Epithelial cell of esophagus (primary cell): ENCODE measurements around the gene TBL2.
"Not testable (repeated sequence)": the region's sequence is repeated elsewhere in the genome, so short reads cannot be mapped to it uniquely, and the experiment has no call there.

Experiments
- DNase-seq: peaks from one replicate; pipeline ENCODE4 v3.0.0; 2010; ENCODE audit warnings: low read depth
- H3K4me3 ChIP-seq: 2 replicates; pipeline ENCODE4 v1.5.1; 2011; ENCODE audit warnings: mild to moderate bottlenecking, low read length, control low read depth
- TF ChIP-seq, protein P1 (sequence below): IDR thresholded peaks from 2 replicates; pipeline ENCODE4 v1.5.1; 2011; ENCODE audit warnings: low read depth, mild to moderate bottlenecking, low read length, control low read depth, inconsistent platforms; ENCODE audit not compliant: insufficient read depth; ENCODE audit errors: missing control alignments

TBL2 gene

DNA sequence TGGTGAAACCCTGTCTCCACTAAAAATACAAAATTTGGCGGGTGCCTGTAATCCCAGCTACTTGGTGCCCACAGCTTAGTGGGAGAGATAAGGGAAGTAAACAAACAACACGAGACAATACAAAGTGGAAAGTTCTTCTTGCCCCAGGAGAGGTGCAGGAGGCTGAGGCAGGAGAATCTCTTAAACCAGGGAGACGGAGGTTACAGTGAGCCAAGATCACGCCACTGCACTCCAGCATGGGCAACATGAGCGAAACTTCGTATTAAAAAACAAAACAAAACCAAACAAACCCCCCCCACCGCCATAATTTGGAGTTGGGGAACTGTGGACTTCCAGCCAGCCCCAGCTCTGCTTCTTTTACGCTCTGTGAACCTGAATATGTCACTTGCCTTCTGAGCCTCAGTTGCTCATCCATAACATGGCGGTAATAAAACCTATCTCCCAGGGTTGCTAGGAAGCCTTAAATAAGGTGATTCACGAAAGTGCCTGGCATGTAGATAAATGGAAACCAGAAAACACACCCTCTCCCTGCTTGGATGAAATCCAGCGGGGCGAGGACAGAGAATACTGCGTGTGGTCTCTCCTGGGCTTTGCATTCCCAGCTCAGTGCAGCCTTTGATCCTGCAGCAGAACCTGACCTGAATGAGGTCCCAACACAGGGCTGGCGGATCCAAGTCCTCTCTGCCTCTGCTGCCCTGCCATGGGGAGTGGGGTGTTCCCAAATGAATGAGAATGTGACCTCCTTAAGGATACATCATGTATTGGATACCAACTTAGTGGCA, 35.8 kb upstream of the TBL2 start:
- no peak overlapping the region for H3K4me3 ChIP-seq
- peak; percentile 66 for DNase-seq
- TF ChIP-seq, protein P1, sequence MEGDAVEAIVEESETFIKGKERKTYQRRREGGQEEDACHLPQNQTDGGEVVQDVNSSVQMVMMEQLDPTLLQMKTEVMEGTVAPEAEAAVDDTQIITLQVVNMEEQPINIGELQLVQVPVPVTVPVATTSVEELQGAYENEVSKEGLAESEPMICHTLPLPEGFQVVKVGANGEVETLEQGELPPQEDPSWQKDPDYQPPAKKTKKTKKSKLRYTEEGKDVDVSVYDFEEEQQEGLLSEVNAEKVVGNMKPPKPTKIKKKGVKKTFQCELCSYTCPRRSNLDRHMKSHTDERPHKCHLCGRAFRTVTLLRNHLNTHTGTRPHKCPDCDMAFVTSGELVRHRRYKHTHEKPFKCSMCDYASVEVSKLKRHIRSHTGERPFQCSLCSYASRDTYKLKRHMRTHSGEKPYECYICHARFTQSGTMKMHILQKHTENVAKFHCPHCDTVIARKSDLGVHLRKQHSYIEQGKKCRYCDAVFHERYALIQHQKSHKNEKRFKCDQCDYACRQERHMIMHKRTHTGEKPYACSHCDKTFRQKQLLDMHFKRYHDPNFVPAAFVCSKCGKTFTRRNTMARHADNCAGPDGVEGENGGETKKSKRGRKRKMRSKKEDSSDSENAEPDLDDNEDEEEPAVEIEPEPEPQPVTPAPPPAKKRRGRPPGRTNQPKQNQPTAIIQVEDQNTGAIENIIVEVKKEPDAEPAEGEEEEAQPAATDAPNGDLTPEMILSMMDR, result no peak

GRCh38 chr7:73612598-73613269, 34.4 kb upstream of the TBL2 start:
- DNase-seq, result peak; percentile 46
- TF ChIP-seq, protein P1, result peak; percentile 19
- H3K4me3 ChIP-seq, result no peak overlapping the region

DNA sequence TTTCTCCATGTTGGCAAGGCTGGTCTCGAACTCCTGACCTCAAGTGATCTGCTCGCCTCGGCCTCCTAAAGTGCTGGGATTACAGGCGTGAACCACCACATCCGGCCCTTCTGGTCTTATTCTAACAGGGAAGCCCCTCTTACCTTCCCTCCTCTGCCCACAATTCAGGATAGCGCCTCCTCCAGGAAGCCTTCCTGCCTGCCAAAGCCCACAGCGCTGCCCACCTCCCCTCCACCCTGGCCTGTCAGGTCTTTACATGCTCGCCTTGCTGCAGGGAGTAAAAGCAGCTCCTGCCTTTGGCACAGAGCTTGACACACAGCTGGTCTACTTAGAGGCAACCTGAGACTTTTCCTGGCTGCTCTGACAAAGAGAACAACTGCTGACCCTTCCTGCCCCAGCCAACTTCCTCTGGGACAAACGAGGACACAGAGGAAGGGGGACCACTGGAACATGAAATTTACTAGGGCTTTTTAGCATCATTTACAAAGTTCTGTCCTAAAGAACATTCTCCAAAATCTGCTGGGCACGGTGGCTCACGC, 32.7 kb upstream of the TBL2 start:
- TF ChIP-seq, protein P1, result no peak
- DNase-seq, result no peak
- H3K4me3 ChIP-seq, result no peak overlapping the region

- no peak overlapping the region for H3K4me3 ChIP-seq
- TF ChIP-seq, protein P1, result no peak
- DNase-seq, result no peak
Measured at GRCh38 chr7:73610105-73610504, 31.7 kb upstream of the TBL2 start.

DNA sequence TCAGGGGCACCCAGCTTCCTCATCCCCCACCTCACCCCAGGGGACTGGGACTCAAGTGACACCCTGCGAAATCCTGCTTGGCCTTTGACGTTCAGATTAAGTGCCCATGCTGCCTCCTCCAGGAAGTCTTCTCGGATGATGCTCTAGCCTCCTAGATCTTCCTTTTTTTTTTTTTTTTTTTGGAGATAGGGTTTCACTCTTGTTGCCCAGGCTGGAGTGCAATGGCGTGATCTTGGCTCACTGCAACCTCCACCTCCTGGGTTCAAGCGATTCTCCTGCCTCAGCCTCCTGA, 29.3 kb upstream of the TBL2 start:
- DNase-seq, H3K4me3 ChIP-seq: not testable (repeated sequence)

GRCh38 chr7:73606801-73607691, 28.7 kb upstream of the TBL2 start:
- peak; percentile 29 for DNase-seq
- TF ChIP-seq, protein P1, result peak; percentile 90
- H3K4me3 ChIP-seq, result no peak overlapping the region
